Endothelial cell (in vitro differentiated cells): ENCODE measurements around the gene DBNDD2. TPM values are rescaled to one million over a fixed set of nuclear protein-coding genes. Genes with fewer than 3 reads are reported as not detected.

Experiments
- DNase-seq: peaks from one replicate; pipeline ENCODE4 v3.0.0; 2021; ENCODE audit warnings: low spot score
- H3K27ac Mint-ChIP-seq: one replicate; pipeline ENCODE4 v1.8.0; 2021; ENCODE audit warnings: mixed read lengths, inconsistent platforms; ENCODE audit not compliant: unreplicated experiment
- H3K27me3 Mint-ChIP-seq: one replicate; pipeline ENCODE4 v1.8.0; 2021; ENCODE audit warnings: mild to moderate bottlenecking, moderate library complexity, mixed read lengths, inconsistent platforms; ENCODE audit not compliant: unreplicated experiment
- H3K36me3 Mint-ChIP-seq: one replicate; pipeline ENCODE4 v1.8.0; 2021; ENCODE audit warnings: mild to moderate bottlenecking, low read depth, mixed read lengths, inconsistent platforms; ENCODE audit not compliant: unreplicated experiment
- H3K4me1 Mint-ChIP-seq: one replicate; pipeline ENCODE4 v1.8.0; 2021; ENCODE audit warnings: mild to moderate bottlenecking, mixed read lengths, inconsistent platforms; ENCODE audit not compliant: unreplicated experiment
- H3K4me3 Mint-ChIP-seq: one replicate; pipeline ENCODE4 v1.8.0; 2021; ENCODE audit warnings: mild to moderate bottlenecking, mixed read lengths, inconsistent platforms; ENCODE audit not compliant: unreplicated experiment
- H3K9me3 Mint-ChIP-seq: one replicate; pipeline ENCODE4 v1.8.0; 2021; ENCODE audit warnings: mixed read lengths, inconsistent platforms; ENCODE audit not compliant: unreplicated experiment
- total RNA-seq: library from RNA; stranded (reverse); fragmentation: NEBNext Ultra II Directional; extraction: Animal tissue kit (Norgen Biotek cat#: 25700); gene quantifications from one replicate; pipeline ENCODE4 v1.2.1, GENCODE V29; 2021; ENCODE audit not compliant: unreplicated experiment
- TF ChIP-seq, protein P1 (sequence below): fragments of 200-600 bp; sonication (generic); IDR thresholded peaks from one replicate; pipeline ENCODE4 v1.5.0; 2021; ENCODE audit warnings: antibody characterized with exemption; ENCODE audit not compliant: unreplicated experiment

Gene DBNDD2
- total RNA-seq, 1 donor from 2014 or later, result 2.0 TPM

DNA sequence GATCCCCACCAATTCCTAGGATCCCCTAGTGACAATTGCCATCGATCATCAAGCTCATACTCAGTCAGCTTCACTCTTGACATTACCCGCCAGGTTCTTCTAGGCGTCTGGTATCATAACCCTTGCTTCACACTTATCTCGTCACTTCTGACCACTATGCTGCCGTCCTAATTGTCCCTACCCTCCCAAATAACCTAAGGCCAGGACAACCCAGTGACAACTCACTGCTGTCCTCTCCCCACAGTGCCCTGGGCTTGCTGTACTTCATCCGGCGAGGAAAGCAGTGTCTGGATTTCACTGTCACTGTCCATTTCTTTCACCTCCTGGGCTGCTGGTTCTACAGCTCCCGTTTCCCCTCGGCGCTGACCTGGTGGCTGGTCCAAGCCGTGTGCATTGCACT is 41.5 kb upstream of the DBNDD2 start:
- TF ChIP-seq, protein P1, sequence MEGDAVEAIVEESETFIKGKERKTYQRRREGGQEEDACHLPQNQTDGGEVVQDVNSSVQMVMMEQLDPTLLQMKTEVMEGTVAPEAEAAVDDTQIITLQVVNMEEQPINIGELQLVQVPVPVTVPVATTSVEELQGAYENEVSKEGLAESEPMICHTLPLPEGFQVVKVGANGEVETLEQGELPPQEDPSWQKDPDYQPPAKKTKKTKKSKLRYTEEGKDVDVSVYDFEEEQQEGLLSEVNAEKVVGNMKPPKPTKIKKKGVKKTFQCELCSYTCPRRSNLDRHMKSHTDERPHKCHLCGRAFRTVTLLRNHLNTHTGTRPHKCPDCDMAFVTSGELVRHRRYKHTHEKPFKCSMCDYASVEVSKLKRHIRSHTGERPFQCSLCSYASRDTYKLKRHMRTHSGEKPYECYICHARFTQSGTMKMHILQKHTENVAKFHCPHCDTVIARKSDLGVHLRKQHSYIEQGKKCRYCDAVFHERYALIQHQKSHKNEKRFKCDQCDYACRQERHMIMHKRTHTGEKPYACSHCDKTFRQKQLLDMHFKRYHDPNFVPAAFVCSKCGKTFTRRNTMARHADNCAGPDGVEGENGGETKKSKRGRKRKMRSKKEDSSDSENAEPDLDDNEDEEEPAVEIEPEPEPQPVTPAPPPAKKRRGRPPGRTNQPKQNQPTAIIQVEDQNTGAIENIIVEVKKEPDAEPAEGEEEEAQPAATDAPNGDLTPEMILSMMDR, result no peak
- Mint-ChIP-seq H3K9me3 (no peaks in the 10 kb centered on the region), H3K4me3 (no peak overlapping the region), H3K27ac (no peak overlapping the region), H3K36me3 (peaks cover 15% of the 10 kb centered on the region), H3K27me3 (peaks cover 8% of the 10 kb centered on the region), H3K4me1 (peaks cover 14% of the 10 kb centered on the region)
- no peak for DNase-seq

DNA sequence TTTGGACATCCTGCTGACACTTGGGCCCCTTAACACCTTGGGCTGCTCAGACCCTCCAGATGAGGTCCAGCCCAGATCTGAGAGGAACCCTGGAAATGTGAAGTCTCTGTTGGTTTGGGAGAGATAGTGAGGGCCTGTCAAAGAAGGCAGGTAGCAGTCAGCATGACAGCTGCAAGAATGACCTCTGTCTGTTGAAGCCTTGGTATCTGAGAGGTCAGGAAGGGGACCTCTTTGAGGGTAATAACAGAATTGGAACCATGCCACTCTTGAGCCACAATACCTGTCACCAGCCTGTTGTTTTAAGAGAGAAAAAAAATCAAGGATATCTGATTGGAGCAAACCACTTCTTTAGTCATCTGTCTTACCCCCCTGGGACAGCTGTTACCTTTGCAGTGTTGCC is 41.0 kb upstream of the DBNDD2 start:
- TF ChIP-seq, protein P1, result no peak
- Mint-ChIP-seq H3K27ac (no peak overlapping the region), H3K9me3 (no peaks in the 10 kb centered on the region), H3K4me1 (peaks cover 14% of the 10 kb centered on the region), H3K27me3 (peaks cover 8% of the 10 kb centered on the region), H3K4me3 (no peak overlapping the region), H3K36me3 (peaks cover 15% of the 10 kb centered on the region)
- DNase-seq, result no peak

DNA sequence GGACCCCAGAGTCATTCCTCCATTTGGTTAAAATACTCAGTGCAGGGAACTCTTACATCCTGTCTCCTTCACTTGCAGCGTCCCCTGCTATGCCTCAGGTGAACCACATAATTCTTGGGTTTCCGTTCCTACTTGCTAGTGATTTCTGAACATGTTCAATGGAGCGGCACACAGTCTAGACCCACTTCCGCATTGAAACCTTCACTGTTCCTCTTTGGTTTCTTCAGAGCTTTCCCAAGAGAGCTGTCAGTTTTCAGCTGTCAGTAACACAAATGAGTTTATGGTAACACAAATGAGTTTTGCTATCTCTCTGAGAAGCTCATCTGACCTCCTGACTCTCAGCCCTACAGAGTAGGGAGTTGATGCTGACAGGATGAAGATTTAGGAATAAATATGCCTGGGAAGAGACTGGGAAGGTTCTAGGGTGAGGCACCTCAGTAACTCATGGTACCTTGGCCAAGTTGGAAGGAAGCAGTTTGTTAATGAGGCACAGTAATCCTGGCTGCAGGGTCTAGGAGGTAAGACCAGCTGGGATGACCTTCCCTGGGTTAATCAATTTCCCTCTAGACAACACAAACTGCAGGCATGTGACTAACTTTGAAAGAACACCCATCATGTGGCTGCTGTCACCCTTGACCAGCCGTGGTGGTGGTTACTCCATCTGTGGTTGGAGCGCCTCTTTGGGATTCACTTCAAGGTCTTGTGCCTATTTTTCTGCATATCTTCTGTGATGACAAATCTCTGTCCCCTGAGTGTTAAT is 39.7 kb upstream of the DBNDD2 start:
- peaks cover 17% of the 10 kb centered on the region for H3K4me1 Mint-ChIP-seq
- peaks cover 2% of the 10 kb centered on the region for H3K27me3 Mint-ChIP-seq

DNA sequence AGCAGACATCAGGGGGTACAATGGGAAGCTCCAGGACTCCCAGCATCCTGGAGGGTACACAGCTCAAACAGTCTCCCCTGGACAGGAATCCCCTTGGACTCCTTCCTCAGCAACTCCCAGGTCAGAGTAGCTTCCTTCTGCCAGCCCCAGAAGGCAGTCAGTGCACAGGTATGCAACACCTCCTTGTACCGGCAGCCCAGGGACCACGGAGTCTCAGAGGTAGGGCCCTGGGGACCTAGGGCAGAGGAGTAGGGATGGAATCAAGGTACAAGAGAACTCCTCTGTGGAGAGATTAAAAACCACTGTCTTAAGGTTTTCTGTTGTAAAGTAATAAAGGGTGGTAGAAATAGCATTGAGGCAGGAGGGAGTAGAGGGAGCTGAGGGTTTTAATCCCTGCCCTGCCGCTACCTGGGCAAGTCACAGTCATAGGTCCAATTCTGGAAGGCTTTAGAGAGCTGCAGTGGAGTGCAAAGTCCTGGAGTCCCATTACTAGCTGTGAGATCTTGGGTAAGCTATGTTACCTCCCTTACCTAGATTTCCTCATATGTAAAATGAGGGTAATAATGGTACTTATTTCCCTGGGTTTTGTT is 37.4 kb upstream of the DBNDD2 start:
- Mint-ChIP-seq H3K36me3 (peaks cover 15% of the 10 kb centered on the region), H3K4me3 (no peak overlapping the region), H3K4me1 (peaks cover 11% of the 10 kb centered on the region), H3K27me3 (peaks cover 3% of the 10 kb centered on the region), H3K9me3 (no peaks in the 10 kb centered on the region), H3K27ac (no peak overlapping the region)
- TF ChIP-seq, protein P1, result no peak
- DNase-seq, result no peak

More for the DNA sequence above, 39.7 kb upstream of the DBNDD2 start:
- H3K9me3 Mint-ChIP-seq, result no peaks in the 10 kb centered on the region
- H3K4me3 Mint-ChIP-seq, result no peak overlapping the region
- TF ChIP-seq, protein P1, result no peak
- DNase-seq, result no peak
- H3K36me3 Mint-ChIP-seq, result peaks cover 15% of the 10 kb centered on the region
- H3K27ac Mint-ChIP-seq, result no peak overlapping the region

DNA sequence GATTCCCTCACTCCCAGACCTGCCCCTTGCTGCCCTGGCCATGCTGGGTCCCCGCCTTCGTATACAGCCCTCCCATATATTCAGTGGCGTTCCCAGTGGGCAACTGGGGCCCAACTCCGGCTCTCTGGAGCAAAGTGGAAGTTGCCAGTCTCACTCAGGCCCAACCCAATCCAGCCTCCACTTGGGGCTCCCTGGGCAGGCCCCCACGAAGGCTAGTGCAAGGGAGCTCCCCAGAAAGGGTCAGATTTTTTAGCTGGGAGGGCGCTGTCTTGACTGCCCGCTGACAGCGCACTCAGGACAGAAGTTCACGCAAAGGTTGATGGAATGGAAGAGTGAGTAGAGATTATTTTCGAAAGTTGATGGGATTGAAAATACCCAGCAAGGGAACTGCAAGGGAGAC is 35.8 kb upstream of the DBNDD2 start:
- Mint-ChIP-seq H3K4me1 (peaks cover 11% of the 10 kb centered on the region), H3K4me3 (peak overlapping the region; percentile 10), H3K36me3 (peaks cover 7% of the 10 kb centered on the region), H3K9me3 (no peaks in the 10 kb centered on the region), H3K27ac (no peak overlapping the region), H3K27me3 (peaks cover 3% of the 10 kb centered on the region)
- no peak for DNase-seq
- TF ChIP-seq, protein P1, result no peak
